Neural crest cell (in vitro differentiated cells): ENCODE results near the gene GNPTAB. TPM values are rescaled to one million over a fixed set of nuclear protein-coding genes. Genes with fewer than 3 reads are reported as not detected.

ENCODE experiments used
- DNase-seq: peaks from one replicate; pipeline ENCODE4 v3.0.0; 2021; ENCODE audit warnings: low read depth, mixed read lengths, low spot score
- H3K27ac Mint-ChIP-seq: one replicate; pipeline ENCODE4 v1.8.0; 2021; ENCODE audit warnings: mild to moderate bottlenecking, mixed read lengths; ENCODE audit not compliant: unreplicated experiment
- H3K27me3 Mint-ChIP-seq: 2 replicates; pipeline ENCODE4 v1.8.0; 2021; ENCODE audit warnings: low read depth, mild to moderate bottlenecking, mixed read lengths
- H3K36me3 Mint-ChIP-seq: 2 replicates; pipeline ENCODE4 v1.8.0; 2021; ENCODE audit warnings: low read depth, mild to moderate bottlenecking, mixed read lengths
- H3K4me1 Mint-ChIP-seq: 2 replicates; pipeline ENCODE4 v1.8.0; 2021; ENCODE audit warnings: mixed read lengths
- H3K4me3 Mint-ChIP-seq: one replicate; pipeline ENCODE4 v1.8.0; 2021; ENCODE audit warnings: mild to moderate bottlenecking, mixed read lengths
- H3K9me3 Mint-ChIP-seq: 2 replicates; pipeline ENCODE4 v1.8.0; 2021; ENCODE audit warnings: mixed read lengths
- total RNA-seq: library from RNA; stranded (reverse); gene quantifications from 2 replicates; pipeline ENCODE4 v1.2.1, GENCODE V29; 2021
- TF ChIP-seq, protein P1 (sequence below): fragments of 200-600 bp; sonication (generic); conservative IDR thresholded peaks from 2 replicates; pipeline ENCODE4 v1.5.0; 2021; ENCODE audit warnings: antibody characterized with exemption, mild to moderate bottlenecking

The GNPTAB gene
- total RNA-seq, 1 donor from 2014 or later, result 11.0 TPM

DNA sequence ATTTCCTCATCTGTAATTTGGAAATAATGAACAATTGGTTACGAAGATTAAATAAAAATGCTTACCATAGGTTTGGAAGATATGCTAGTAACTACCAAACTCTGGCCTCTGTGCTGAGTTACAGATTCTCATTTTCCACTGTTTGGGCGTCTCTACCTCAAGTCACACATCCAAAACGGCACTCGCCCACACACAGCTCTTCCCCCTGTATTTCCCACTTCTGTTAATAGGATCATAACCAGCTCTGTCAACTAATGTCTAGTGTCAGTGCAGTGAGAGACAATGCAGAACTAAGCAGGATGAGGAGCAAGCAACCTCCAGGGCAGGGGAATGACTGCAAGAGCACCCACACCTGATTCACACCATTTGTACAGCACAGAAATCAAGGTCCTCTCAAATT lies 80.6 kb downstream of the GNPTAB start:
- Mint-ChIP-seq H3K27ac (no peak overlapping the region), H3K36me3 (peaks cover 6% of the 10 kb centered on the region), H3K4me3 (no peak overlapping the region), H3K9me3 (no peaks in the 10 kb centered on the region), H3K4me1 (no peaks in the 10 kb centered on the region), H3K27me3 (no peaks in the 10 kb centered on the region)
- DNase-seq, result no peak
- TF ChIP-seq, protein P1, sequence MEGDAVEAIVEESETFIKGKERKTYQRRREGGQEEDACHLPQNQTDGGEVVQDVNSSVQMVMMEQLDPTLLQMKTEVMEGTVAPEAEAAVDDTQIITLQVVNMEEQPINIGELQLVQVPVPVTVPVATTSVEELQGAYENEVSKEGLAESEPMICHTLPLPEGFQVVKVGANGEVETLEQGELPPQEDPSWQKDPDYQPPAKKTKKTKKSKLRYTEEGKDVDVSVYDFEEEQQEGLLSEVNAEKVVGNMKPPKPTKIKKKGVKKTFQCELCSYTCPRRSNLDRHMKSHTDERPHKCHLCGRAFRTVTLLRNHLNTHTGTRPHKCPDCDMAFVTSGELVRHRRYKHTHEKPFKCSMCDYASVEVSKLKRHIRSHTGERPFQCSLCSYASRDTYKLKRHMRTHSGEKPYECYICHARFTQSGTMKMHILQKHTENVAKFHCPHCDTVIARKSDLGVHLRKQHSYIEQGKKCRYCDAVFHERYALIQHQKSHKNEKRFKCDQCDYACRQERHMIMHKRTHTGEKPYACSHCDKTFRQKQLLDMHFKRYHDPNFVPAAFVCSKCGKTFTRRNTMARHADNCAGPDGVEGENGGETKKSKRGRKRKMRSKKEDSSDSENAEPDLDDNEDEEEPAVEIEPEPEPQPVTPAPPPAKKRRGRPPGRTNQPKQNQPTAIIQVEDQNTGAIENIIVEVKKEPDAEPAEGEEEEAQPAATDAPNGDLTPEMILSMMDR, result no peak

DNA sequence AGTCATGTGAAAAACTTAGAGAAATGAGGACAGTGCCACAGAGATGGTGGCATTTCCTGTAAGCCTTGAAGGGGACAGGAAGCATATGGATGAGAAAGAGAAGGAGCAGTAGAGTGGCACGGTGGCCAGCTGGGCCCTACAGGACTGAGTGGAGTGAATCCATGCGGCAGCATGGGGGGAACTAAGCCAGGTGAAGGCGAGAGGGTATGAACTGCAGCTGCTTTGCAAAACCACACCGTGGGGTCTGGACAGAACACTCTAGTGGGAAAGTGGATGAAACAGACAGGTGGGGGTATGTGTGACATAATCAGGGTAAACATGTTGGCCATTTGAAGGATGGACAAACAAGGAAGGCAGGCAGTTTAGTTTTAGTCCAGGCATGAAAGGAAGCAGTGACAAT lies 81.1 kb downstream of the GNPTAB start:
- H3K36me3 Mint-ChIP-seq, result peaks cover 6% of the 10 kb centered on the region
- no peak overlapping the region for H3K27ac Mint-ChIP-seq
- no peaks in the 10 kb centered on the region for H3K9me3 Mint-ChIP-seq
- H3K4me3 Mint-ChIP-seq, result no peak overlapping the region
- TF ChIP-seq, protein P1, result no peak
- H3K27me3 Mint-ChIP-seq, result no peaks in the 10 kb centered on the region
- no peak for DNase-seq
- no peaks in the 10 kb centered on the region for H3K4me1 Mint-ChIP-seq

DNA sequence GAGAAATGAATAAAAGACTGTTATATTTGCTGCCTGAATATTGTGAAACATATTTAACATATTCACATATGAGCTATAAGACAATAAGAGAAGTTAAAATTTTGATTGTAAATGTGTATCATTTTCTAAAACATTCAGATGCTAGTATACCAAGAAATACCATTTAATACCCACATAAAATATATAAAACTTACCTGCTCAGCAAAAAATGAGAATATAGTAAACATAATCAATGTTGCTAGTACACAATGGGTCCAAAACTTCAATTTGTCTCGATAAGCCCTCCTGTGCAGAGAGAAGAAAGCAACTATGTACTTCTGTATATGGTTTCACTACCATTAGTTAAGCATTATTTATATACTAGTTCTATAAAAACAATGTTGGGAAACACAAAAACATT lies 81.9 kb downstream of the GNPTAB start:
- DNase-seq, result no peak
- Mint-ChIP-seq H3K36me3 (peaks cover 6% of the 10 kb centered on the region), H3K4me1 (no peaks in the 10 kb centered on the region), H3K9me3 (no peaks in the 10 kb centered on the region), H3K27me3 (no peaks in the 10 kb centered on the region), H3K4me3 (no peak overlapping the region), H3K27ac (no peak overlapping the region)
- TF ChIP-seq, protein P1, result no peak

DNA sequence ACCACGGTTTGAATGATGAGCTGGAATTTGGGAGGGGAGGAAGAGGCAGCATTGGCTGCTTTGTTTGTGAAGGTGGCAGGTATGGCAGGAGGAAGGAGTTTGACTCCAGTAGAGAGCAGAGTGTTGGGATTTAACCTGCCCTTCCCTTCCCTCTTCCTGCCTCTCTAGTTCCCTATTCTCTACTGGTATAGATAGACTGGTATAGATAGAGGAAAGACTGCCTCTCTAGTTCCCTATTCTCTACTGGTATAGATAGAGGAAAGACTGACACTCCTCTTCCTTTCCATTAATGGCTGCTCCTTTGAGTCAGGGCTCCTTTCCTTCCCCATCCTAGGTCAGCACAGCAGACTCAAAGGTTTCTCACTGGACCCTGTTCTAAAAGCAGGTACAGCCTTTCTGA lies 83.1 kb downstream of the GNPTAB start:
- H3K36me3 Mint-ChIP-seq, result peaks cover 12% of the 10 kb centered on the region
- no peaks in the 10 kb centered on the region for H3K27me3 Mint-ChIP-seq
- no peaks in the 10 kb centered on the region for H3K9me3 Mint-ChIP-seq
- H3K4me3 Mint-ChIP-seq, result no peak overlapping the region
- DNase-seq, result no peak
- no peak overlapping the region for H3K27ac Mint-ChIP-seq
- TF ChIP-seq, protein P1, result no peak
- no peaks in the 10 kb centered on the region for H3K4me1 Mint-ChIP-seq

DNA sequence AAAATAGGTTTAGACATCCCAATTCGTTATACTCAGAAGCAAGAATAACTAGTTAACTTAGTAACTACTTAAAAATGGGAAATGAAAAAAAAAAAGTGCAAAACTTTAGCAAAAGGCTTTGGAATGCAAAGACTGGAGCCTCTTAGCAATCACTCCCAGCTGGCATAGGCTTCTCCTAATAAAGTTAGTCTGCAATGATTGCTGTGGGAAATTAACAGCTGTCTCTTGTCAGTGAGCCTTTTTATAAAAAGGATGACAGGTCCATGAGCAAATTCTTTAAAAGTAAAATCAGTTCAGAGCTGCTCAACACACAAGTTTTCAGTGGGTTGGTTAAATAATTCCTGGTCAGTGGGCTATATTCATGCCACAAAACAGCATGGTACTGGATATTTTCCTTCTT lies 84.1 kb downstream of the GNPTAB start:
- H3K9me3 Mint-ChIP-seq, result no peaks in the 10 kb centered on the region
- no peaks in the 10 kb centered on the region for H3K27me3 Mint-ChIP-seq
- H3K4me1 Mint-ChIP-seq, result no peaks in the 10 kb centered on the region
- no peak overlapping the region for H3K4me3 Mint-ChIP-seq
- no peak for DNase-seq
- no peak overlapping the region for H3K27ac Mint-ChIP-seq
- H3K36me3 Mint-ChIP-seq, result peaks cover 14% of the 10 kb centered on the region
- TF ChIP-seq, protein P1, result no peak

DNA sequence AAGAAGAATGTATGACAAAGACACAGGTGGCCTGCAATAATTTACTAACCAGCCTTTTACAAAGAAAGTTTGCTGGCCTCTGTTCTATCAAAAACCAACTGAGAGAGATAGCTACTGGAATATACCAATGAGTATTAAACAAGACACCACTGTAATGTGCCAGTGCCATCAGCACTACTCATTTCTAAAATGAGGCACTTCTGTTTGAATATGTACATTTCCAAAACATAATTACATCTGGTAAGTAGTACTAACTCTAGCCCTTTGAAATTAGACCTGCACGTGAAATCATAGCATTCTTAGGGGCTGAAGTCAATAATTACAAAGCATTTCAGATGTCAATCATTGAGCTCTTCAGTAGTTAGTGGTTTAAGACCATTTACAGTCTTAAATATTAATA lies 84.6 kb downstream of the GNPTAB start:
- Mint-ChIP-seq H3K4me1 (no peaks in the 10 kb centered on the region), H3K36me3 (peaks cover 15% of the 10 kb centered on the region), H3K27ac (no peak overlapping the region), H3K9me3 (no peaks in the 10 kb centered on the region), H3K4me3 (no peak overlapping the region), H3K27me3 (no peaks in the 10 kb centered on the region)
- TF ChIP-seq, protein P1, result no peak
- DNase-seq, result no peak
